Suppressor macrophage treated with lipopolysaccharide for 4 hours (primary cell): Measurements from ENCODE around the gene AADACL4.
"Not testable (repeated sequence)": the region's sequence is repeated elsewhere in the genome, so short reads cannot be mapped to it uniquely, and the experiment has no call there.

Experiments used
- DNase-seq: peaks from one replicate; pipeline ENCODE4 v3.0.0-alpha.2; 2020

AADACL4 gene

DNA sequence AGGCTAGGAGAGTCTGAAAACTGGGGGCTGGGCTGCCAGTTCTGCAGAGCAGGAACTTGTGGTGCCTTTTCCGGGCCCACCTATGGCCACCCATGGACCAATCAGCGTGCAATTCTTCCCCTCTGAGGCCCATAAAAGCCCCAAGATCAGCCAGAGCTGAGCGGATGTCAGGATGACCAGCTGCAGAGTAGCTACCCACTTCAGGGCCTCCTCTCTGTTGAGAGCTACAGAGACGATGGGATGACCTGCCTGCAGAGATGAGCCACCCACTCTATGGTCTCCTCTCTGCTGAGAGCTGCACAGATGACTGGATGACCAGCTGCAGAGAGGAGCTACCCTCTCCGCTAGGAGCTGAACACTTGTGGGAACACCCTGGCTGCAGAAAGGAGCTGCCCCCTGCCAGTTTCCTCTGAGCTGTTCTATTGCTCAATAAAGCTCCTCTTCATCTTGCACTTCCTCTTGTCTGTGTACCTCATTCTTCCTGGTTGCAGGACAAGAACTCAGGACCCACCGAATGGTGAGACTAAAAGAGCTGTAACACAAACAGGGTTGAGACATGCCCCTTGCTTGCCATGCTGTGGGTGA is 12.8 kb upstream of the AADACL4 start:
- DNase-seq: peak; percentile 44

DNA sequence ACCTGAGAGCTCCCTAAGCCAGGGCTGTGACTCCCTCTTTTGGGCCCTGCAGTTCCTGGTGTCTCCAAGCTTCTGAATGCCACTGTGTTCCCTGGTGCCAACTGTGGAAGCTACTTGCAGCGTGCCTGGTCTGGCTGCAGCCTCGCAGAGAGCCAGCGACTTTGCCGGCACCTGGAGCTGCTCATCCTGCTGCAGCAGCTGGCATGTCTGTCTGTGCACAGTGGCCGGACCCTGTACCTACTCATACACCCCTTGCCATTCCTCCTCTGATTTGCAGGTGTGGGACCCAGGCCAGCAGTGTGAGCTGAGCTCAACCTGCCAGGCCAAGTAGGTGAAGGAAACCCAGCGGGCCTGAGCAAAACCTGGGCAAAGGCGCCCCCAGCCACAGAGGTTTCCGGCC is 12.3 kb upstream of the AADACL4 start:
- DNase-seq: no peak

DNA sequence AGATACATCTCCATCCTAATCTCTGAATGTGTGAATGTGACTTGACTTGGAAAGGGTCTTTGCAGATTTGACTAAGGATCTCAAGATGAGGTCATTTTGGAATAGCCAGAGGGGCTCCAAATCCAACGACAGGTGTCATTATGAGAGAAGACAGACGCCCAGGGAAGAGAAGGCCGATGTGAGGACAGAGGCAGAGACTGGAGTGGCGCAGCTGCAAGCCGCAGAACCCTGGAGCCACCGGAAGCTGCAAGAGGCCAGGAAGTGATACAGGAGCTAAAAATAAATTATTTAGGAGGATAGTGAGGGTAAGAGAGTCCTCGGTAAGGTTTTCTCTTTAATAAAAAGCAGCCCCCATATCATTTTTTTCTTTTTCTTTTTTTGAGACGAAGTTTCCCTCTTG is 9.7 kb upstream of the AADACL4 start:
- DNase-seq: no peak

DNA sequence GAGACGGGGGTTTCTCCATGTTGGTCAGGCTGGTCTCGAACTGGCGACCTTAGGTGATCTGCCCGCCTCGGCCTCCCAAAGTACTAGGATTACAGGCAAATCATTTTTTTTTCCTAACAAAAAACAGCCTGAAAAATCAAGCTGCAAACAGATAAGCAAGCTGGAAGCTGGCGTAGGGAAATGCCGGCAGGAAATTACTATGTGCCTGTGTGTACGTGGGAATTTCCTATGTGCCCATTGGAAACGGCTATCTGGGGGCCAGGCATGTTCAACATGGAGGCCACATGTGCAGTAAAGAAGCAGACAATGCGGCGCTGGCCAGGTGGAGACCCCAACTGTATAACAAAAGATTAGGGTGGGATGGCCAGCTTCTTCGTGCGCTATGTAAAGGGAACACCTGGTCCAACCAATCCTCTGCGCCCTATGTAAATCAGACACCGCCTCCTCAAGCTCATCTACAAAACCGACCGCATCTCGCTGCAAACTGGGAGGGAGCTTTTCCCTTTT is 9.1 kb upstream of the AADACL4 start:
- no peak for DNase-seq

DNA sequence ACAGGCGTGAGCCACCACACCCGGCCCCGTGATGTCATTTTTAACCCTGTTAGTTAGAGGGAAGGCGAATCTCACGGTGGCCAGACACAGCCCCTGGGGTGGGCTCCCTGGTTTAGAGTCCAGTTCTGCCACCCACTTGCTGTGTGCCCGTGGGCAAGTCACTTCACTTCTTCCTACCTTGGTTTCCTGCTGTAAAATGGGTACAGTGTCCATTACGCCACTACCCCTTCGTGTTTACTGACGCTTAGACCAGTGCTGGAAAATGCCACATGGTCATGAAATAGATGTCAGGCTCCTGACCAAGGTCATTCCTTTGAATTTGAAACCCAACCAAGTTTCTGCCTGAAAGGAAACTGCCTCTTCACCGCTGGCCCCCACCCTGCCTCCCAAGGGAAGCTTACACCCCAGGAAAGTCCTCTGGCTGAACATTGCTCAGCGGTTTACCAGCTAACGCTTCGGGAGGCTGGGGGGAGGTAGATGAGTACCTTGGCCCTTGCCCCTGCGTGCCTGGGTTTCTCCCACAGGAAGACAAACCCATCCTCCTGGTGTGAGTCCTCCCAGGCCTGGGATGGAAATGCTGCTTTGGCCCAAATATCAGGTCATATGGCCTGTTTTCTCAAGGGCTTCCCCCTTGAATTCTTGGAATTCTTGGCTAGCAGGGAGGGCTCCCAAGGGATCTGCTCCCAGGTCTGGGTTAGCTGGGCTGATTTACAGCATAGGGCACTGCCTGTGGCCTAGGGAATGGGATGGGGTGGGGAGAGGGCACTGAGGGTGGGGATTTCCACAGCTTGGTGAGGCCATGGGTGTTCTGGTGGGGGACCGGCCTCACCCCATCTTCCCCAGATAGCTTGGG is 7.6 kb upstream of the AADACL4 start:
- DNase-seq: no peak

DNA sequence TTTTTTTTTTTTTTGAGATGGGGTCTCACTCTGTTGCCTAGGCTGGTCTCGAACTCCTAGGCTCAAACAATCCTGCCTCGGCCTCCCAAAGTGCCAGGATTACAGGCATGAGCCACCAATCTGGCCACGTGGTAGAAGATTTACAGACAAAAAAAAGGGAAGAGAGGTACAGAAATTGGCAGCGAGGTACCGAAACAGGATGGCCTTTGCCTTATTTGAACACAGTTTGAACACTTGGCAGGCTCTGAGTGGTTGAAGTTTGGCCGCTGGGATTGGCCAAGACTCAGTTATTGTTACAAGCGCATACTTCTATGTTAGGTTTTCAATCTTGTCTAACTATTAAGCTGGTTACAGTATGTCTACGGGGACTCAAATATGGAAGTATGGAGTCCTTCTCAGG is 6.2 kb upstream of the AADACL4 start:
- DNase-seq: no peak

DNA sequence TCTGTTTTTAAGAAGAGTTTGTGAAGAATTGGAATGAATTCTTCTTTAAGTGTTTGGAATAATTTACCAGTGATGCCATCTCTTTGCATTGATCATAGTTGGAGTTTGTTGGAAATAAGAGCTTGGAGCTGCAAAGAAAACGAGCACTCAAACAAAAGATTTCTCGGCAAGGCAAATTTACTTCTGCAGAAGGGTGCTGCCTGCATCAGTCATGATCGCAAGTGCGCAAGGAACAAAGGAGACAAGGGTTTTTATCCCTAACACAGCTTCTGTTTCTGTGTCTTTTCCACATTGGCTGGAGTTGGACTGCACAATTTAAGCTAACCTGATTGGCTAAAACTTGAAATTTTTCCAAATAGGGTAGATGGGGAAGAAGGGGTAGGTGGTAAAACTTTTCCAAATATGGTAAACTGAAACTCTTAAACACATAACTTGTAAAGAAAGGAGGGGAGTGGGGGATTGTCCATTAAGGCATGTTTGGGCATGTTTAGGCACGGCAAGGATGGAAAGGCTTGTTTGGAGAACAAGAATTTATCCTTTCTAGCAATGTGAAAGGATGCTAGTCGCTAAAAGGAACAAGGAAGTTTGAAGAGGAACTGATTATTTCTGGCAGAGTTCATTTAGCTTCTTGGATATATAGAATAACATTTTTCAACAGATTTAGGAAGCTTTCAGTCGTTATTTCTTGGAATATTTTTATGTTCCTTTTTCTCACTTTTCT is 3.5 kb upstream of the AADACL4 start:
- no peak for DNase-seq

DNA sequence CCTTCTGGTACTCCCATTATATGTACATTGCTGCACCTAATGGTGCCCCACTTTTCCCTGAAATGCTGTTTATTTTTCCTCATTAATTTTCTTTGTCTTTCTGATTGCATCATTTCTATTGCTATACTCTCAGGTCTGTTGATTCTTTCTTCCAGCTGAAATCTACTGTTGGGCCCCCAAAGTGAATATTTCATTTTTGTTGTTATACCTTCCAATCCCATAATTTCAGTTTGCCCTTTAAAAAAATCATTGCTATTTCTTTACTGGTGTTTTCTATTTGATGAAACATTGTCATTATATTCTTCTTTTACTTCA is 3.0 kb upstream of the AADACL4 start:
- DNase-seq: no peak

DNA sequence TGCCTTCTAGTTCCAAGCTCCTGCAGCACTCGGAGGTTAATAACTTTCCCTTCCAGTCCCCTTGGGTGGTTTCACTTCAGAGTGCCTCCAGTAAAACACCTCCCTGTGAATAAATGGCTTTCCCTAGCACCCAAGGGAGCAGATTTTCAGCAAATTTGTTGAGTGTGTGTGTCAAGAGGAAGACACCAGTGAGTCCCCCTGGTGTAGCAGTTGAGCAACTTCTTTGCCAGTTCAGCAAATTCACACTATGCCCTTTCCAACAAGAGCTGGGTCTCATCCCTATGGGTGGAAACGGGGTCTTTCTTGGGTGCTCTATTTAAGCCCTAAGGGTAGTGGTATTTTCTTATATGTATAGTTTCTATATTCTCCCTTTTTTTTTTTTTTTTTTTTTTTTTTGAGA is 806 bp upstream of the AADACL4 start:
- no peak for DNase-seq

DNA sequence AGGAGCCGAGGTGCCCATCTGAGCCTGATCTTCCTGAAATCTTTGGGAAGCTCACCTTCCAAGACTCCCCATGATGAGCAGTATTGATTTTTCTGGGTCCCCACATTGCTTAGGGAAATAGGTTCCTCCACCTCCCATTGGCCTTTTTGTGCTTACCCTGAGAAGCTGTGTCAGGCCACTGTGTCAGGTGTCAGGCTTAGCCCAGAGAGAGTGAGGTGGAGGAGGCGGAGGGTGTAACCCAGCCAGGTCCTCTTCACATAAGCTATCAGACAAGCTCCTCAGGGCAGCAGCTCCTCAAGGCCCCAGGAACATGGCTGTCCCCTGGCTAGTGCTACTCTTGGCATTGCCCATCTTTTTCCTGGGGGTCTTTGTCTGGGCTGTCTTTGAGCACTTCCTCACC is 352 bp downstream of the AADACL4 start:
- no peak for DNase-seq

DNA sequence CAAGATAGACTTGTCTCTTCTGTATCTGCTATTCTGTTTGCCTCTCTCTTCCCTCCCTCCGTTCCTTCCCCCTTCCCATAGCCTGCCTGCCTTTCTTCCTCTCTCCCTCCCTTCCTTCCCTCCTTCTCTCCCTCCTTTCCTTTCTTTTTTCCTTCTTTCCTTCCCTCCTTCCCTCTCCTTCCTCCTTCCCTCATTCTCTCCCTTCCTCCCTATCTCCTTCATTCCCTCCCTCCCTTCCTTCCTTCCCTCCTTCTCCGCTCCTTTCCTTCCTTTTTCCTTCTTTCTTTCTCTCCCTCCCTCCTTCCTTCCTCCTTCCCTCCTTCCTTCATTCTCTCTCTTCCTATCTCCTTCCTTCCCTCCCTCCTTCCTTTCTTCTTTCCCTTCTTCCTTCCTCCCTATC is 944 bp downstream of the AADACL4 start:
- no peak for DNase-seq

DNA sequence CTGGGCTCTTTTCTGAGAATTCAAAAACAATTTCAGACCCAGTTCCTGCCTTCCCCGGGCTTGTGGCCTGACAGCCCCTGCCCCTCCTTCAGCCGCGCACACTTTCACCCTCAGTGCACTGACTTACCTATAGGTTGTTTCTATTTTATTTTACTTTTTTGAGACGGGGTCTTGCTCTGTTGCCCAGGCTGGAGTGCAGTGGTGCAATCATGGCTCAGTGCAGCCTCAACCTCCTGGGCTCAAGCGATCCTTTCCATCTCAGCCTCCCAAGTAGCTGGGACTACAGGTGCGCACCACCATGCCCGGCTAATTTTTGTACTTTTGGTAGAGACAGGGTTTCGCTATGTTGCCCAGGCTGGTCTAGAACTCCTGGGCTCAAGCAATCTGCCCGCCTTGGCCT is 1.5 kb downstream of the AADACL4 start:
- DNase-seq: not testable (repeated sequence)

DNA sequence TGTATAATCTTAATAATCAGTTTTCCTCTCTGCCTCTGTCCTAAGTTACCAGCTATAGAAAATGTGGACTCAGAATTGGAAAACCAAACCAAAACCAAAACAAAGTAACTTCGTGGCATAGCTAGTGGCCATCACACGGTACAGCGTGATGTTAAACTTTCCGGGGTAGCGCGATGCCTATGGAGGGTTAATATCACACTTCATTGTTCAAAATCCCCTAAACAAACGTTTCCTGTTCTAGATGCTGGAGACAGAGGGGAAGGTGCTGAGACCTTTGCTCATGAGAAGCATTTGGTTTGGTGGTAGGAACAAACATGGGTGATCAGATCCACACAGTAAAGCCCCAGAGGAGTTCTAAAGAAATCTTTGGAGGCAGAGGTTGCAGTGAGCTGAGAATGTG is 4.9 kb downstream of the AADACL4 start:
- DNase-seq: no peak

DNA sequence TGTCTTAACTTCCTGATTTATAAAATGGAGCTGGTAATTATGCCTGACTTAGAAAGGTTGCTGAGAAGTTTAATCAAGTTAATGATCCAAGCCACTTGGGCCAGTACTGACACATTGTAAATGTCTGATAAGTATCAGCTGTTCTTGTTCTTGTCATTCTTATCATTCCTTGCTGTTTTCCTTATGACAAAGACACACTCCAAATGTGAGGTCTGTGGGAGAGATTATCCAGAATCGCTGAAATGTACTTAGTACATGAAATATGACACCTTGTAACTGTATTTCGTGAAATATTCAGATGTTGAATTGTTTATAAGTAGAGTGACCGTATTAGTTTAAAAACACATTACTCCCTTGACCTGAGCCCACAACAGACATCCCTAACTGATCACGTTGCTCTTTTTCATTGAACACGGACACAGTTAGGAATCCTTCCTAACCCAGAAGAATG is 6.1 kb downstream of the AADACL4 start:
- no peak for DNase-seq

DNA sequence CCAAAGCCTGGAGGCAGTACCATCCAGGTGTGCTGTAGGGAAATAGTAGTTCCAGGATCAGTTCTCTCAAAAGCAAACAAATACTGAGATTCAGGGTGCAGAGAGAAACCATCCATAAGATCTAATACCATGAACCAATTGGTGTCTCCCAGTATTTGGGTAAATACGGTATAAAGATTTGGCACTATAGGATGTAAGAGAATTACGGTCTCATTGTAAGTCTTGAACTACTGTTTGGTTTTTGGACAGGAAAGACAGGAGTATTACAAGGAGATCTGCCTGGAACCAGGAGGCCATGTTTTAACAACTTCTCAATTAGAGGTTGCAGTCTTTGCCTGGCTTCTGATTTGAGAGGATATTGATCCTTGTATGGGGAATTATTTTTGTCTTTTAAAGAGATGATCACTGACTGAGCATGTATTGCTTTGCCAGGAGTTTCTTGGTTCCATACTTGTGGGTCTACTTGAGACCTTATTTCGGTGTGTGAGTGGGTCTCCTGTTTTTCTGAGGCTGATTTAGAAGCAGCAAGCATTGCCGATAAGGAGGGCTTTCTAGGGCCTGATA is 10.2 kb downstream of the AADACL4 start:
- no peak for DNase-seq

DNA sequence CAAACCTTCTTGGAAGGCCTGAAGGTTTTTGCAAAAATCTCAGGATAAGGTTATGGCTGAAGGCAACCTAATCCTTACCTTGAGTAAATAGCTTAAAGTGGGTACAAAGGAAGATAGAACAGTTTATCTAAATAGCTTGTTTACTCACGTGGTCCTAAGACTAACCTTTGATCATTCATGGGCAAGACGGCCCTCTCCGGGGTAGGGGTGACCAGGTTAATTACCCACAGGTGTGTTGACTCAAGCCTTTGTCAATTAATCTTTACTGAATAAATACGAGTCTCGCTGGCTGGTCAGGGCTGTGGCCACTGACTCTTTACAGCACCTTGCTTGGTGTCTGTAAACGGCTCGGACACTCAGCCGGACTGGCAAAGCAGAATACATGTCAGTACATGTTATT is 10.8 kb downstream of the AADACL4 start:
- DNase-seq: no peak

DNA sequence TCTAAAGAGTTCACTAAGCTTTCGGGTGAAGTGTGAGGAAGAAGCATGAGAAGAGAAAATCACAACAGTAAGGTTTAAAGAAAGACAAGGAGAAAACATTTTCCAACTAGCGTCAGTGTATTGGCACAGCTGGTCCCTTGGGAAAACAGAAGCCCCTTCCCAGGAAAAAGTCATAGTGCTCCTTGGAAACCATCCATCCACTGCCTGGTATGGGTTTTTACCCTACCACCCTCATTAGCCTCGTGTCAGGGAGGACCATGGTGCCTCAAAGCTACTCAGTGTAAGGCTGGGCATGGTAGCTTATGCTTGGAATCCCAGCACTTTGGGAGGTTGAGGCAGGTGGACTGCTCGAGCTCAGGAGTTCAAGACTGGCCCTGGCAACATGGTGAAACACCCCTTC is 12.7 kb downstream of the AADACL4 start:
- no peak for DNase-seq

DNA sequence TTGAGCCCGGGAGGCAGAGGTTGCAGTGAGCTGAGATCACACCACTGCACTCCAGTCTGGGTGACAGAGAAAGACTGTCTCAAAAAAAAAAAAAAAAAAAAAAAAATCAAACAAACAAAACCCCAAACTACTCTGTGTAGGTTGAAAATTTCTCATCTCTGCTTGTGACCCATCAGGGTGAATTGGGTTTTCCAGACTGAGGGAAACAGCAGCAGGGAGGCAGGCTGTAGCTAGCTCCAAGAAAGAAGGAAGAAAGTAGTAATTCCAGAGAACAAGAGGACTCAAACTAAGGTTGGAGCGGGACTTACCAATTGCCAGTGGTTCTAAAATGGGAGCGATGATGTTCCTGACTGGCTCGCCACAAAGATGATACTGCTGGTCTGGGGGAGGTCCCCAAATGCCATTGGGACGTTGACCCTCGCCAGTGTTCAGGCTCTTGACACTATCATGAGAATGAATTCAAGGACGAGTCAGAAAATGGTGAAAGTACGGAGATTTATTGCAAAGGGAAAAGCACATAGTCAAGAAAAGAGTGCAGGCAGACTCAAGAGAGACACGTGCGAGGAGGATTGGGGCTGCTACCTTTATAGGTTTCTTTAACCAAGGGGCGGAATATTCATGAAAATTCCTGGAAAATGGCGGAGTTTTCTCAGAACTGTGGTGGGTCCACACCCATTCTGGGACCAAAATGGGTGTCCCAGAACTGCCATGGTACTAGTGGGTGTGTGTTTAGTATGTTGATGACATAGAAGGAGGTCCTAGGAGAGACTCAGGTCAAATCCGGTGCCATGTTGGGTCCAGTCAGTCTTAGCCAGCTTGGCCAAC is 13.4 kb downstream of the AADACL4 start:
- no peak for DNase-seq

DNA sequence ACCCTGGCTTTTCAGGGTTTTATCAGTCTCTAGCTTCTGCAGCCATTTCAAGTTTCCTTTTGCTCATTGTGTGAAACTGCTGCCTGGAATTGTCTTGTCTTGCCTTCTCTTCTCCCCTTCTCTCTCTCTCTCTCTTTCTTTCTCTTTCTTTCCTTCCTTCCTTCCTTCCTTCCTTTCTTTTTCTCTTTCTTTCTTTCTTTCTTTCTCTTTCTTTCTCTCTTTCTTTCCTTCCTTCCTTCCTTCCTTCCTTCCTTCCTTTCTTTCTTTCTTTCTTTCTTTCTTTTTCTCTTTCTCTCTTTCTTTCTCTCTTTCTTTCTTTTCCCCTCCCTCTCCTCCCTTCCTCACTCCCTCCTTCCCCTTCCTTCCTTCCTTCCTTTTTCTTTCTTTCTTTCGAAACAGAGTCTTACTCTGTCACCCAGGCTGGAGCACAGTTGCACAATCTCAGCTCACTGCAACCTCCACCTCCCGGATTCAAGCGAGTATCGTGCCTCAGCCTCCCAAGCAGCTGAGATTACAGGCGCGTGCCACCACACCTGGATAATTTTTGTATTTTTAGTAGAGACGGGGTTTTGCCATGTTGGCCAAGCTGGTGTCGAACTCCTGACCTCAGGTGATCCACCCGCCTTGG is 14.1 kb downstream of the AADACL4 start:
- DNase-seq: not testable (repeated sequence)

DNA sequence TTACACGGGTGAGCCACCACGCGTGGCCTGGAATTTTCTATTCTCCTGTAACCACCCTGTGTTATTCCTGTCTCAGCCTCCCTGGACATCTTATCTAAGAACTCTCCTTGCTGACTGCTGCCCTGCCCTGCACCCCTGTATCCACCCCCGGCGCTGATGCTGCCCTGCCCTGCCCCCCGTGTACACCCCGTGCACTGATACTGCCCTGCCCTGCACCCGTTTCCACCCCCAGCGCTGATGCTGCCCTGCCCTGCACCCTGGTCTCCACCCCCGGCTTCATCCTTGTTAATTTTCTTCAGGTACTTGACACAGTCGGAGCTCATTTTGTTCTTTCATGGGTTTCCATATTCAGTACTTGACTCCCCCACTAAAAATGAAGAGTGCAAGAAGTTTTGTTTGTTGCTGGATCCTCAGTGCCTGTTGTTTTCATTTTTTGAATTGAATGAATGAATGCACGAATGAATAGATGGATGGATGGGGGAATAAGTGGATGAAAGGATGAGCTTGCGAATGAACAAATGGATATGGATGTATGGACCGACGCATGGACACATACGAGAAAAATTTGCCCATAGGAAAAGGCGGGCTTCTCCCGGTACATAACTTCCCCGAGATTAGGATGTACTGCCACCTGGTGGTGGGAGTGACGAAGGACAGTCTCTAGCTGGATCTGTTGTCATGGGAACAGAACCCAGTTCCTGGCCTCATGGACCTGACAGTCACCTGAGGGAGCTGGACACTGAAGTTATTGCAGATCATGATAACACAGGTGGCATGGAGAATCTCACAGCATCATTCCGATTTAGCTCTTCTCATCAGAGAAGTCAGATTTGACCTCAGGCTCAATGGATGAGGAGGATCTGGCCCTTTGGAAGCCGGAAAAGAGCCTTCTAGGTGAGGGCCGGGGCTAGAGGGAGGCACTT is 14.9 kb downstream of the AADACL4 start:
- peak; percentile 85 for DNase-seq

DNA sequence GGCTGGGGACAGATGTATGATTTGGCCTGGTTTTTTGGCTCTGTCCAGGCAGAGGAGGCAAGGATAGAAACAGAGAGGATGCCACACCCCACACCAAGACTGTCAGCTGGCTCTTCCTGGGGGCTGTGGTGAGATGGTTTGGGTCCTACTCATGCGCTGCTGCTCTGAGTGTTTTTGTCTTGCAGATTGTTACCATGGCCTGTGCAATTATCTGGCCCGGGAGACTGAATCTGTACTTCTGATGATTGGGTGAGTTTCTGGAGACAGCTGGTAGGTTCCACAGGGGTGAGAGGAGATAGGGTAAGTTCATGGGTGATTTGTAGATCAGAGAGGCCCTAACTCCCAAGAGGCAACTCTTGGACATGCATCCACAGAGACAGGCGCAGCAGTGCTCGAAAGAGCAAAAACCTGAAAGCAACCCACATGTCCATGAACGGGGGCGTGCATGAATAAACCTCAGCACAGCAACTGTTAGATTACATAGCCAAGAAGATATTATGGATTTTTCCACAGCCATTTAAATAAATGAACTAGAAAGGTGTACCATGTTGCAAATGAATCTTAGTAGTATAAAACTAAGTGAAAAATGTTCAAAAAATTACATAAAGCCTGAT is 17.8 kb downstream of the AADACL4 start:
- no peak for DNase-seq
